OCI-LY3 (cell line): ENCODE measurements around the gene CMTM4.

ENCODE experiments used
- EZH2phosphoT487 ChIP-seq: fragments of 200-600 bp; shearing (Covaris generic); IDR thresholded peaks from 2 replicates; pipeline ENCODE4 v1.6.1; 2018; ENCODE audit warnings: antibody characterized with exemption, mixed run types, low read depth
- TF ChIP-seq, protein P1 (sequence below): fragments of 200-600, 300-600 bp; sonication (generic); IDR thresholded peaks from 2 replicates; pipeline ENCODE4 v1.5.1; 2014; ENCODE audit warnings: antibody characterized with exemption, low read length, low read depth

- TF ChIP-seq, protein P1, sequence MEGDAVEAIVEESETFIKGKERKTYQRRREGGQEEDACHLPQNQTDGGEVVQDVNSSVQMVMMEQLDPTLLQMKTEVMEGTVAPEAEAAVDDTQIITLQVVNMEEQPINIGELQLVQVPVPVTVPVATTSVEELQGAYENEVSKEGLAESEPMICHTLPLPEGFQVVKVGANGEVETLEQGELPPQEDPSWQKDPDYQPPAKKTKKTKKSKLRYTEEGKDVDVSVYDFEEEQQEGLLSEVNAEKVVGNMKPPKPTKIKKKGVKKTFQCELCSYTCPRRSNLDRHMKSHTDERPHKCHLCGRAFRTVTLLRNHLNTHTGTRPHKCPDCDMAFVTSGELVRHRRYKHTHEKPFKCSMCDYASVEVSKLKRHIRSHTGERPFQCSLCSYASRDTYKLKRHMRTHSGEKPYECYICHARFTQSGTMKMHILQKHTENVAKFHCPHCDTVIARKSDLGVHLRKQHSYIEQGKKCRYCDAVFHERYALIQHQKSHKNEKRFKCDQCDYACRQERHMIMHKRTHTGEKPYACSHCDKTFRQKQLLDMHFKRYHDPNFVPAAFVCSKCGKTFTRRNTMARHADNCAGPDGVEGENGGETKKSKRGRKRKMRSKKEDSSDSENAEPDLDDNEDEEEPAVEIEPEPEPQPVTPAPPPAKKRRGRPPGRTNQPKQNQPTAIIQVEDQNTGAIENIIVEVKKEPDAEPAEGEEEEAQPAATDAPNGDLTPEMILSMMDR = no peak
- TF ChIP-seq EZH2phosphoT487 = no peak
Observed at GRCh38 chr16:66677179-66677578, 19.4 kb downstream of the CMTM4 start.
